H1 (cell line): ENCODE data around the gene RLN1. TPM values are rescaled to one million over a fixed set of nuclear protein-coding genes. Genes with fewer than 3 reads are reported as not detected.

Experiments
- CHD1 ChIP-seq: IDR thresholded peaks from 2 replicates; pipeline ENCODE4 v1.6.1; 2012; ENCODE audit warnings: low read depth, low read length, improper control_type of control experiment
- CTBP2 ChIP-seq: IDR thresholded peaks from 2 replicates; pipeline ENCODE4 v1.7.0; 2011; ENCODE audit warnings: borderline replicate concordance, mild to moderate bottlenecking, moderate library complexity, mixed read lengths, low read length; ENCODE audit not compliant: insufficient read depth, insufficient read length
- EGR1 ChIP-seq: IDR thresholded peaks from 2 replicates; pipeline ENCODE4 v1.6.1; 2011; ENCODE audit warnings: low read depth, low read length, borderline replicate concordance
- NANOG ChIP-seq: IDR thresholded peaks from 2 replicates; pipeline ENCODE4 v1.6.1; 2011; ENCODE audit warnings: low read length, low read depth, mild to moderate bottlenecking, inconsistent platforms; ENCODE audit not compliant: insufficient read depth, poor library complexity, severe bottlenecking
- RBBP5 ChIP-seq: IDR thresholded peaks from 2 replicates; pipeline ENCODE4 v1.7.1; 2012; ENCODE audit warnings: low read depth, mild to moderate bottlenecking, inconsistent platforms, low read length, moderate library complexity, borderline replicate concordance
- RFX5 ChIP-seq: IDR thresholded peaks from 2 replicates; pipeline ENCODE4 v1.6.1; 2011; ENCODE audit warnings: low read depth, low read length, improper control_type of control experiment, borderline replicate concordance
- TAF1 ChIP-seq: IDR thresholded peaks from 2 replicates; pipeline ENCODE4 v1.6.1; 2011; ENCODE audit warnings: mild to moderate bottlenecking, low read depth, low read length
- TEAD4 ChIP-seq: IDR thresholded peaks from 2 replicates; pipeline ENCODE4 v1.6.1; 2012; ENCODE audit warnings: low read depth, low read length, inconsistent platforms, mixed read lengths
- ZNF274 ChIP-seq: IDR thresholded peaks from 2 replicates; pipeline ENCODE4 v1.7.0; 2012; ENCODE audit warnings: low read length, borderline replicate concordance; ENCODE audit errors: extremely low read depth
- polyA plus RNA-seq, 7 experiments: library from polyadenylated mRNA; depleted of rRNA in 3 of 7; stranded (reverse) in 5 of 7; unstranded in 2 of 7; fragments of >200 nt in 5 of 7; fragments of 200-250 nt in 2 of 7; gene quantifications; 1 replicate in 5 of 7; 2 replicates in 1 of 7; 4 replicates in 1 of 7; pipeline versions ENCODE4 v1.2.1 to v1.2.3, GENCODE V29; 2011 to 2013; ENCODE audit warnings: missing spikeins in 2 of 7, mixed read lengths in 2 of 7
- total RNA-seq: library from RNA; stranded (reverse); fragmentation: NEBNext Ultra II Directional; extraction: Animal tissue kit (Norgen Biotek cat#: 25700); gene quantifications from 2 replicates; pipeline ENCODE4 v1.2.1, GENCODE V29; 2021
- TF ChIP-seq, protein P1 (sequence below): fragments of 300-600 bp; sonication (generic); IDR thresholded peaks from 2 replicates; pipeline ENCODE4 v1.7.1; 2012; ENCODE audit warnings: low read length, moderate library complexity, mild to moderate bottlenecking, inconsistent platforms; ENCODE audit not compliant: insufficient replicate concordance

RLN1 gene
- total and polyA plus RNA-seq, 2 of the 8 experiments (the other 6 are each of a cell fraction or from before 2014, with no cell fraction given): 0.51 to 0.80 TPM

DNA sequence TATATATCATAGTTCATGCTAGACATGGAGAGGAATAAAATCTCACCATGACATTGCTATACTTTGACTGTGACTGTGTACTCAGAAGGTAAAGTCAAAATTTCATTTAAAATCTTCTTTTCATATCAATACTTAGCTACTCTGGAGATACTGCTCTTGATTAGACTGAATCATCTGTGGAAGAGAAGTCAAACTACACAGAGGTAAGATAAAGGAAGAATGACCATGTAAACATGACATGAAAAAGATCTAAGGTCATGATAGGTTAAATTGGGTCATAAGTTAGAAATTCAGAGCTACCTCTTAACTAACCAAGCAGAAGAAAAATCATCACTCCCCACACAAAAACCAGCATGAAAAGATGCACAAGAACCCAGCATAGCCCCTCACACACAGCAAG lies 44.8 kb upstream of the RLN1 start (continued):
- TF ChIP-seq, protein P1, sequence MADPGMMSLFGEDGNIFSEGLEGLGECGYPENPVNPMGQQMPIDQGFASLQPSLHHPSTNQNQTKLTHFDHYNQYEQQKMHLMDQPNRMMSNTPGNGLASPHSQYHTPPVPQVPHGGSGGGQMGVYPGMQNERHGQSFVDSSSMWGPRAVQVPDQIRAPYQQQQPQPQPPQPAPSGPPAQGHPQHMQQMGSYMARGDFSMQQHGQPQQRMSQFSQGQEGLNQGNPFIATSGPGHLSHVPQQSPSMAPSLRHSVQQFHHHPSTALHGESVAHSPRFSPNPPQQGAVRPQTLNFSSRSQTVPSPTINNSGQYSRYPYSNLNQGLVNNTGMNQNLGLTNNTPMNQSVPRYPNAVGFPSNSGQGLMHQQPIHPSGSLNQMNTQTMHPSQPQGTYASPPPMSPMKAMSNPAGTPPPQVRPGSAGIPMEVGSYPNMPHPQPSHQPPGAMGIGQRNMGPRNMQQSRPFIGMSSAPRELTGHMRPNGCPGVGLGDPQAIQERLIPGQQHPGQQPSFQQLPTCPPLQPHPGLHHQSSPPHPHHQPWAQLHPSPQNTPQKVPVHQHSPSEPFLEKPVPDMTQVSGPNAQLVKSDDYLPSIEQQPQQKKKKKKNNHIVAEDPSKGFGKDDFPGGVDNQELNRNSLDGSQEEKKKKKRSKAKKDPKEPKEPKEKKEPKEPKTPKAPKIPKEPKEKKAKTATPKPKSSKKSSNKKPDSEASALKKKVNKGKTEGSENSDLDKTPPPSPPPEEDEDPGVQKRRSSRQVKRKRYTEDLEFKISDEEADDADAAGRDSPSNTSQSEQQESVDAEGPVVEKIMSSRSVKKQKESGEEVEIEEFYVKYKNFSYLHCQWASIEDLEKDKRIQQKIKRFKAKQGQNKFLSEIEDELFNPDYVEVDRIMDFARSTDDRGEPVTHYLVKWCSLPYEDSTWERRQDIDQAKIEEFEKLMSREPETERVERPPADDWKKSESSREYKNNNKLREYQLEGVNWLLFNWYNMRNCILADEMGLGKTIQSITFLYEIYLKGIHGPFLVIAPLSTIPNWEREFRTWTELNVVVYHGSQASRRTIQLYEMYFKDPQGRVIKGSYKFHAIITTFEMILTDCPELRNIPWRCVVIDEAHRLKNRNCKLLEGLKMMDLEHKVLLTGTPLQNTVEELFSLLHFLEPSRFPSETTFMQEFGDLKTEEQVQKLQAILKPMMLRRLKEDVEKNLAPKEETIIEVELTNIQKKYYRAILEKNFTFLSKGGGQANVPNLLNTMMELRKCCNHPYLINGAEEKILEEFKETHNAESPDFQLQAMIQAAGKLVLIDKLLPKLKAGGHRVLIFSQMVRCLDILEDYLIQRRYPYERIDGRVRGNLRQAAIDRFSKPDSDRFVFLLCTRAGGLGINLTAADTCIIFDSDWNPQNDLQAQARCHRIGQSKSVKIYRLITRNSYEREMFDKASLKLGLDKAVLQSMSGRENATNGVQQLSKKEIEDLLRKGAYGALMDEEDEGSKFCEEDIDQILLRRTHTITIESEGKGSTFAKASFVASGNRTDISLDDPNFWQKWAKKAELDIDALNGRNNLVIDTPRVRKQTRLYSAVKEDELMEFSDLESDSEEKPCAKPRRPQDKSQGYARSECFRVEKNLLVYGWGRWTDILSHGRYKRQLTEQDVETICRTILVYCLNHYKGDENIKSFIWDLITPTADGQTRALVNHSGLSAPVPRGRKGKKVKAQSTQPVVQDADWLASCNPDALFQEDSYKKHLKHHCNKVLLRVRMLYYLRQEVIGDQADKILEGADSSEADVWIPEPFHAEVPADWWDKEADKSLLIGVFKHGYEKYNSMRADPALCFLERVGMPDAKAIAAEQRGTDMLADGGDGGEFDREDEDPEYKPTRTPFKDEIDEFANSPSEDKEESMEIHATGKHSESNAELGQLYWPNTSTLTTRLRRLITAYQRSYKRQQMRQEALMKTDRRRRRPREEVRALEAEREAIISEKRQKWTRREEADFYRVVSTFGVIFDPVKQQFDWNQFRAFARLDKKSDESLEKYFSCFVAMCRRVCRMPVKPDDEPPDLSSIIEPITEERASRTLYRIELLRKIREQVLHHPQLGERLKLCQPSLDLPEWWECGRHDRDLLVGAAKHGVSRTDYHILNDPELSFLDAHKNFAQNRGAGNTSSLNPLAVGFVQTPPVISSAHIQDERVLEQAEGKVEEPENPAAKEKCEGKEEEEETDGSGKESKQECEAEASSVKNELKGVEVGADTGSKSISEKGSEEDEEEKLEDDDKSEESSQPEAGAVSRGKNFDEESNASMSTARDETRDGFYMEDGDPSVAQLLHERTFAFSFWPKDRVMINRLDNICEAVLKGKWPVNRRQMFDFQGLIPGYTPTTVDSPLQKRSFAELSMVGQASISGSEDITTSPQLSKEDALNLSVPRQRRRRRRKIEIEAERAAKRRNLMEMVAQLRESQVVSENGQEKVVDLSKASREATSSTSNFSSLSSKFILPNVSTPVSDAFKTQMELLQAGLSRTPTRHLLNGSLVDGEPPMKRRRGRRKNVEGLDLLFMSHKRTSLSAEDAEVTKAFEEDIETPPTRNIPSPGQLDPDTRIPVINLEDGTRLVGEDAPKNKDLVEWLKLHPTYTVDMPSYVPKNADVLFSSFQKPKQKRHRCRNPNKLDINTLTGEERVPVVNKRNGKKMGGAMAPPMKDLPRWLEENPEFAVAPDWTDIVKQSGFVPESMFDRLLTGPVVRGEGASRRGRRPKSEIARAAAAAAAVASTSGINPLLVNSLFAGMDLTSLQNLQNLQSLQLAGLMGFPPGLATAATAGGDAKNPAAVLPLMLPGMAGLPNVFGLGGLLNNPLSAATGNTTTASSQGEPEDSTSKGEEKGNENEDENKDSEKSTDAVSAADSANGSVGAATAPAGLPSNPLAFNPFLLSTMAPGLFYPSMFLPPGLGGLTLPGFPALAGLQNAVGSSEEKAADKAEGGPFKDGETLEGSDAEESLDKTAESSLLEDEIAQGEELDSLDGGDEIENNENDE: no peak
- TF ChIP-seq TEAD4 (no peak), CHD1 (no peak), CTBP2 (no peak), TAF1 (no peak), RFX5 (no peak), RBBP5 (no peak), ZNF274 (no peak), EGR1 (no peak), NANOG (no peak)
